Loucy (cell line): Measurements from ENCODE around the gene NPHP4.

Experiments
- EZH2phosphoT487 ChIP-seq: fragments of 200-600 bp; IDR thresholded peaks from 2 replicates; pipeline ENCODE4 v1.6.1; 2018; ENCODE audit warnings: antibody characterized with exemption, mild to moderate bottlenecking, moderate library complexity, borderline replicate concordance
- TF ChIP-seq, protein P1 (sequence below): fragments of 200-600 bp; sonication (generic); conservative IDR thresholded peaks from 2 replicates; pipeline ENCODE4 v1.5.1; 2014; ENCODE audit warnings: mild to moderate bottlenecking, antibody characterized with exemption, low read length

GRCh38 chr1:6022193-6022592, 30.0 kb upstream of the NPHP4 start:
- TF ChIP-seq, protein P1, sequence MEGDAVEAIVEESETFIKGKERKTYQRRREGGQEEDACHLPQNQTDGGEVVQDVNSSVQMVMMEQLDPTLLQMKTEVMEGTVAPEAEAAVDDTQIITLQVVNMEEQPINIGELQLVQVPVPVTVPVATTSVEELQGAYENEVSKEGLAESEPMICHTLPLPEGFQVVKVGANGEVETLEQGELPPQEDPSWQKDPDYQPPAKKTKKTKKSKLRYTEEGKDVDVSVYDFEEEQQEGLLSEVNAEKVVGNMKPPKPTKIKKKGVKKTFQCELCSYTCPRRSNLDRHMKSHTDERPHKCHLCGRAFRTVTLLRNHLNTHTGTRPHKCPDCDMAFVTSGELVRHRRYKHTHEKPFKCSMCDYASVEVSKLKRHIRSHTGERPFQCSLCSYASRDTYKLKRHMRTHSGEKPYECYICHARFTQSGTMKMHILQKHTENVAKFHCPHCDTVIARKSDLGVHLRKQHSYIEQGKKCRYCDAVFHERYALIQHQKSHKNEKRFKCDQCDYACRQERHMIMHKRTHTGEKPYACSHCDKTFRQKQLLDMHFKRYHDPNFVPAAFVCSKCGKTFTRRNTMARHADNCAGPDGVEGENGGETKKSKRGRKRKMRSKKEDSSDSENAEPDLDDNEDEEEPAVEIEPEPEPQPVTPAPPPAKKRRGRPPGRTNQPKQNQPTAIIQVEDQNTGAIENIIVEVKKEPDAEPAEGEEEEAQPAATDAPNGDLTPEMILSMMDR = no peak
- TF ChIP-seq EZH2phosphoT487 = no peak
